Activated B cell treated with CpG ODN at 0.5 μM for 24 hours (primary cell): ENCODE data around the gene SUN1. TPM values are rescaled to one million over a fixed set of nuclear protein-coding genes. Genes with fewer than 3 reads are reported as not detected.
"Not testable (repeated sequence)": the region's sequence is repeated elsewhere in the genome, so short reads cannot be mapped to it uniquely, and the experiment has no call there.

Source experiments
- ATAC-seq: fragments of 200-7000 bp; cut with Tn5 transposase; one replicate; pipeline ENCODE4 v1.10.0; 2021; ENCODE audit warnings: low read depth, mild to moderate bottlenecking, moderate library complexity
- CTCF ChIA-PET: fragments of 350-600 bp; sonication (Branson Sonifier 250); formaldehyde crosslinking; loops from one replicate; lab custom pipeline; 2021; ENCODE audit warnings: antibody characterized with exemption; lab: Charles Lee
- POLR2A ChIA-PET: fragments of 350-600 bp; sonication (Branson Sonifier 250); formaldehyde crosslinking; loops from one replicate; lab custom pipeline; 2021; ENCODE audit warnings: antibody characterized with exemption; lab: Charles Lee
- DNase-seq: peaks from one replicate; pipeline ENCODE4 v3.0.0; 2022
- H3K27ac Mint-ChIP-seq: one replicate; pipeline ENCODE4 v1.8.0; 2020; ENCODE audit warnings: mixed read lengths
- H3K27me3 Mint-ChIP-seq: one replicate; pipeline ENCODE4 v1.8.0; 2021; ENCODE audit warnings: mixed read lengths
- H3K36me3 Mint-ChIP-seq: one replicate; pipeline ENCODE4 v1.8.0; 2021; ENCODE audit warnings: low read depth, mixed read lengths
- H3K4me1 Mint-ChIP-seq: one replicate; pipeline ENCODE4 v1.8.0; 2021; ENCODE audit warnings: mixed read lengths
- H3K4me3 Mint-ChIP-seq: one replicate; pipeline ENCODE4 v1.8.0; 2020; ENCODE audit warnings: mild to moderate bottlenecking, mixed read lengths
- H3K9me3 Mint-ChIP-seq: one replicate; pipeline ENCODE4 v1.8.0; 2020; ENCODE audit warnings: mixed read lengths
- CTCF ChIP-seq: fragments of 200-600 bp; IDR thresholded peaks from one replicate; pipeline ENCODE4 v1.8.0; 2022; ENCODE audit warnings: antibody characterized with exemption, mild to moderate bottlenecking
- intact Hi-C: fragments of 100-400 bp; cut with micrococcal nuclease; formaldehyde crosslinking; loops from one replicate; pipeline ENCODE4 v1.15.1; 2024
- total RNA-seq: library from RNA; stranded (reverse); gene quantifications from 2 replicates; pipeline ENCODE4 v1.2.3, GENCODE V29; 2022

SUN1 gene
- total RNA-seq, 1 donor from 2014 or later = 119 TPM

GRCh38 chr7:801940-802381 is 30.3 kb upstream of the SUN1 start:
- Mint-ChIP-seq H3K36me3 (no peaks in the 10 kb centered on the region), H3K27ac (no peak overlapping the region), H3K9me3 (no peaks in the 10 kb centered on the region), H3K27me3 (no peaks in the 10 kb centered on the region), H3K4me1 (no peaks in the 10 kb centered on the region), H3K4me3 (no peak overlapping the region)
- no peak for TF ChIP-seq CTCF
- ATAC-seq (no peak), DNase-seq (no peak)
- CTCF ChIA-PET = no interaction called here
- POLR2A ChIA-PET = interaction anchor here (0.5 kb wide), 1 partner anchor 11 kb away, joined by 3 read pairs; no protein-coding TSS in a partner anchor
- intact Hi-C loops = no loop called here

- intact Hi-C loops = no loop called here
- Mint-ChIP-seq H3K27me3 (no peaks in the 10 kb centered on the region), H3K9me3 (no peaks in the 10 kb centered on the region), H3K27ac (no peak overlapping the region), H3K4me1 (no peaks in the 10 kb centered on the region), H3K36me3 (no peaks in the 10 kb centered on the region), H3K4me3 (no peak overlapping the region)
- no peak for TF ChIP-seq CTCF
- ChIA-PET CTCF (no interaction called here), POLR2A (no interaction called here)
- ATAC-seq (no peak), DNase-seq (no peak)
Measured at GRCh38 chr7:802500-803242, 29.6 kb upstream of the SUN1 start.

GRCh38 chr7:803243-803635 is 29.0 kb upstream of the SUN1 start:
- no peak for TF ChIP-seq CTCF
- no peak overlapping the region for H3K27ac Mint-ChIP-seq
- no peak overlapping the region for H3K4me3 Mint-ChIP-seq
- peaks cover 2% of the 10 kb centered on the region for H3K9me3 Mint-ChIP-seq
- no peaks in the 10 kb centered on the region for H3K27me3 Mint-ChIP-seq
- no peak for DNase-seq
- no peak for ATAC-seq
- H3K4me1 Mint-ChIP-seq = no peaks in the 10 kb centered on the region
- intact Hi-C loops = no loop called here
- POLR2A ChIA-PET = no interaction called here
- no peaks in the 10 kb centered on the region for H3K36me3 Mint-ChIP-seq
- CTCF ChIA-PET = no interaction called here

GRCh38 chr7:803796-804195 is 28.5 kb upstream of the SUN1 start:
- H3K36me3 Mint-ChIP-seq, DNase-seq, intact Hi-C loops, CTCF ChIA-PET, H3K27ac Mint-ChIP-seq, ATAC-seq, H3K9me3 Mint-ChIP-seq, H3K4me3 Mint-ChIP-seq, H3K27me3 Mint-ChIP-seq, POLR2A ChIA-PET, H3K4me1 Mint-ChIP-seq: not testable (repeated sequence)

- H3K9me3 Mint-ChIP-seq = peaks cover 2% of the 10 kb centered on the region
- DNase-seq (no peak), ATAC-seq (no peak)
- ChIA-PET CTCF (no interaction called here), POLR2A (no interaction called here)
- H3K4me3 Mint-ChIP-seq = no peak overlapping the region
- no peak overlapping the region for H3K27ac Mint-ChIP-seq
- intact Hi-C loops = no loop called here
- H3K4me1 Mint-ChIP-seq = no peaks in the 10 kb centered on the region
- no peaks in the 10 kb centered on the region for H3K27me3 Mint-ChIP-seq
- no peaks in the 10 kb centered on the region for H3K36me3 Mint-ChIP-seq
- TF ChIP-seq CTCF = no peak
Measured at GRCh38 chr7:805261-805660, 27.0 kb upstream of the SUN1 start.
